ENCODE data around the gene SLC3A2.
A peak's percentile ranks its signal among the peaks of the same experiment; 100 is the strongest.
"Not testable (repeated sequence)": the region's sequence is repeated elsewhere in the genome, so short reads cannot be mapped to it uniquely, and the experiment has no call there.

SLC3A2 gene

DNA sequence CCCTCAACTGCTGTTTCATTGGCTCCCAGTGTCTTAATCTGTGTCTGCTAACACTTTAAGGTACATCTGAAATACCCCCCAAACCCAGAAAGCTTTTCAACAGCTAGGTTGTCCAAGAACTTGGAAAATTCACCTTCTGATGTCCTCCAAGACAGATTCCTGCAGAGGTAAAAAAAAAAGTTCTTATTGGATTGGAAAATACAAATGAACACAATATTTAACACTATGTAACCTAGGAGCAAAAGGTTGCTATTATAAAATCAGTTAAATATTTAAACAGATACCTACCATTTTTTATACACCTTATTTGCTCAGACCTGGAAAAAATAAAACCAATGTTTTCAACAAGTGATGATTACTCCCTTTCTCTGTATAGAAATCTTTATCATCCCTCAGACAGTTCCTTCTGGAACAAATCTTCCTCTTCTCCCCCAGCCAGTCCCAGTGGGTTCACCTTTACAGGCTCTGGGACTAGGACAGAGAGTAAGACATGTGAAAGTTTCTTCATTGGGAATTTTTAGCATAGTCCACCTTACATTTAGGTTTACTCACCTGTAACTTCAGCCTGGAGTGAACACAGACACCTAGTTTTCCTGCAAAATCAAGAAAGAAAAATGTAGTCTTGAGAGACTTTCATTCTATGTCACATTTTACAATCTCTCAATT is 28.0 kb upstream of the SLC3A2 start:
- DNase-seq (ENCODE audit: low spot score), result no peak

DNA sequence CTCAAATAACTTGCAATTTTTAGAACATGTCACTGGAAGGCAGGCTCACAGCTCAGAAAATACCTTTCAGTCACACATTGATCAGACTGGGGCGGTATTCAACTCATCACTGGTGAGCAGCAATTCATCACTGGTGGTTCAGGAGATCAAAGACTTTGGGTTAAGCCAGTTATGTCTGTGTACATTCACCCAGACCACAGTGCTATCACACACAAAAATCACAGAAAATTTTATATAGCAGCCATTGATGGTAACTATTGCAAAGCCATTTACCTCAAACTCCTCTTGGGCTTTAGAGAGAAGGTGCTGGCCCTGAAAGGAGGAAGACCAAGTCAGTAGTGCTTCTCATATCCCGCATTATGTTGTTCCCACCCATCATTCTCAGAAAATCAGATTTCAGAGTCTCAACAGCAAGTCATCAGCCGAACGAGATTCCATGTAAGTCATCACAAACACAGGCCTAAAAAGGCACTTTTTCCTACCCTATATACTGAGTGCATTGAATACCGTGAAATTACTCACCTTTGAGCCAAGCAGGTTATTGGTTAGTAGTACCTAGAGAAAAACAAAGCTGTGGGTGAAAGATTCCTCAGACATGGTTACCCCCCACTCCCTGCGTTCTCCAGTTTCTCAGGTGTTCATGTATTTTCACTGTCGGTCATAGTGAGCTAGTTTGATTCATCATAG is 27.3 kb upstream of the SLC3A2 start:
- DNase-seq (ENCODE audit: low spot score), result no peak

DNA sequence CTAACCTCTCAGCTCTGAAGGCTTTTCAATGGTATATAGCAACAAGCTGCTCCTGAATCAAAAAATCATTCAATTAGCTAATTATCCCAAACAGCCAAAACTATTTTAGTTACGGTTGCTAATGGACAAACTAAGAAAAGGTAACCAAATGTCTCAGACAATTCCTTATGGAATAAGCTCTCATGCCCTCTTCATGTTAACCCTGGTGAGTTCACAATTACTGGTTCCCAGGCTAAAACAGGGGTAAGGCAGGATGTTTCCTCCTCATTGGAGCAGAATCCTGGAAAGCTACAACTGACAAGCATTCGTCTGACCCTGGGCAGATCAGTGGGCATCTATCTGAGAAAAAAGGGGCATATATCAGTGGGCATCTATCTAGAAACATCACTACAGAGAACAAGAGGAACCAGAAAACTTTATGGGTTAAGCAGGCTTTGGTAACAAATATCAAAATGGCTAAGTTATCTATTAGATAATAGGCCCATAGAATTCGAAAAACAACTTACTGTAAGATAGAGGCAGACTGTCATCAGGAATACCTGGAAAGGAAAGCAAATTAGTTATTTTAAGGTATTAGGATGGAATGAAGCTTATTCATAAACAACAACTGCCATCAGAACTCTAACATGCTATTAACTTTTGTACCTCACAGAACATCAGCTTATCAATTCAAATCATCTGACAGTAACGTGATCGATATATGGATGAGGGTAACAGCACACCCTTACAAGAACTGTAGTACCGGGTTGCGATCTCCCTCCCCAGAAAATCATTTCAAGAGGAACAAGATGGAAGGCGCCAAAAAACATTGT is 26.5 kb upstream of the SLC3A2 start:
- DNase-seq (ENCODE audit: low spot score), result no peak

DNA sequence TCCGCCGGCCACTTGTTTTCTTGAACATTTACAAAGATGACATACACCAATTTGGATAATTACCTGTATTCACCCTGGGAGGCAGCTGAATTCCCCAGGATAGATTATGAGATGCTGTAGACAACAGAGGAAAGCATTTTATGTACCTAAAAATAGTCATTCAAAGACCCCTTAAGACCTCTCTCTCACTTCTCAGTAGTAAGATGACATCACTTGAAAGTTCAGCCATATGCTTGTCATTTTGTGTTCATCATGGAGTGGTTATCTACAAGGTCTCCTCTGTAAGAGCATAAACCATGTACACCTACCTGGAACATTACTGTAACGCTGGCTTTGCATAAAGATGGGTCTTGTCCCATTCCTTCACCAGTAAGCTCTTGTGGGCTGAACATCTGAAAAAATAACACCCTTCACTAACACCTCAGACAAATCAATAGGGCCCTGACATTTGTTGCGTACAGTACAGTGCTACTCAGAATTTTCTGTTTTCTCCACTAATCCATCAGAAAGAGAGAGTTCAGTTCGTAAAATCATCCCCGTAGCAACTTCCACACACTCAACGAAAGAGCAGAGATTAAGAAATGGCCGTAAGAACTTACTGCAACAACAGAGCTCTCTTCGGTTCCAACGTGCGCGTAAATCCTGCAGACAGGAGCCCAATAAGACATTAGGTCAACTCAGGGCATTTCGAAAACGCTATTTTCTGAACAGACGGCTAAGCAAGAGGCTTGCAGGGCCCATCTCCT is 25.7 kb upstream of the SLC3A2 start:
- no peak for DNase-seq (ENCODE audit: low spot score)

DNA sequence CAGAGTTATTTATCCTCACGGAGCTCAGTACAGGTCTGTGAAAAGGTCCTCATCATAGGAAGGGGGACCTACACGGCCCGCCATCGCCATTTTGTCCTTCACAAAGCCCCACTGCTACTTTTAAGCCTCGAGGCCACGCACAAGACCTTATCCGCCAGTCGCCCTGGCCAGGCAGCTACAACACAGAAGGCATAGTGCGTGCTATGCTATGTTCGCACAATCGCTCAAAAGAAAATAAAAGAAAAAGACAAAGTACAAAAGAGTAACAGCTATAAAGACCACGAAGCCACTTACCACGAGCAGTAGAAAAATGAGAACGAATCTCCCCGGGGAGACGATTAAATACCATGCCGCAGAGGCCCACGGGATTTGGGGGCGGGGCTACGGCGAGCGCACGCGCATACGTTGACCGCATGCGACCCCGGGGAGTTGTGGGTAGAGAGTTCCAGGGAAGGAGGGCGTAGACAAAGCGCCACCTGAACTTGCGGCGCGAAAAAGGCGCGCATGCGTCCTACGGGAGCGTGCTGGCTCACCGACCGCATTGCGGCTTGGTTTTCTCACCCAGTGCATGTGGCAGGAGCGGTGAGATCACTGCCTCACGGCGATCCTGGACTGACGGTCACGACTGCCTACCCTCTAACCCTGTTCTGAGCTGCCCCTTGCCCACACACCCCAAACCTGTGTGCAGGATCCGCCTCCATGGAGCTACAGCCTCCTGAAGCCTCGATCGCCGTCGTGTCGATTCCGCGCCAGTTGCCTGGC is 24.9 kb upstream of the SLC3A2 start:
- DNase-seq (ENCODE audit: low spot score), result peak; percentile 83

DNA sequence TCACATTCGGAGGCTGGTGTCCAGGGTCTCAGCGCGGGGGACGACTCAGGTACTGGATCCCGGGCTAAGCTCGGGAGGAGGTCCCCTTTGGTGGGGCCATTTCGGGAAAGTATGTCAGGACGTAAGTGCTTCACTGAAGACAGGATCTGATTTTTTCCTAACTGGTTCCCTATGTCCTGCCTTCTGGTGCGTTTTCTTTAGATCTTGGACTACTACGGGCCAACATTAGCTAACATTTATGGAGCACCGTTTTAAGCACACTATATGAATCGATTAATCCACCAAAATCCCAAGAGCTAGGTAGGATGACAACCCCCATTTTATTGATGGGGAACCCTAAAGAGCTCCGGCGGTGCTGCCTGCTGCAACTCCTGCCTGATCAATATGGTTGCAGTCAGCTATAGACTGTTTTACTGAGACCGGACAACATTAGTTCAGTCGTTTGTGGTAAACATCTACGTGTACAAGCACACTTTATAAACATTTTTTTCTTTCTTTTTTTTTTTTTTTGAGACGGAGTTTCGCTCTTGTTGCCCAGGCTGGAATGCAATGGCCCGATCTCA is 24.3 kb upstream of the SLC3A2 start:
- no peak for DNase-seq (ENCODE audit: low spot score)

DNA sequence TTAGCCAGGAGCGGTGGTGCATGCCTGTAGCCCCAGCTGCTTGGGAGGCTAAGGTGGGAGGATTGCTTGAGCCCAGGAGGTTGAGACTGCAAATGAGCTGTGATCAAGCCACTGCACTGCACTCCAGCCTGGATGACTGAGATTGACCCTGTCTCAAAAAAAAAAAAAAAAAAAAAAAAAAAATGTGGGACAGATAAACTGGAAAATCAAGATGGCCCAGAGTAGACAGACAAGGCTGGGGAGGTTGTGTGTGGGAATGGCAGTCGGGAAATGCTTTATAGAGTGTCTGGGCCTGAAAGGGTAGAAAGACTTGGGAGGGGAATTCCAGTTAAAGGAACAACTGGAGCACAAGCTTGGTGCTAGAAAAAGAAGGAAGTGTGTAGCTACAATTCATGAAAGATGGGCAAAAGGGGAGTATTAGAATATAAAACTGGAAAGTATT is 23.1 kb upstream of the SLC3A2 start:
- no peak for DNase-seq (ENCODE audit: low spot score)

DNA sequence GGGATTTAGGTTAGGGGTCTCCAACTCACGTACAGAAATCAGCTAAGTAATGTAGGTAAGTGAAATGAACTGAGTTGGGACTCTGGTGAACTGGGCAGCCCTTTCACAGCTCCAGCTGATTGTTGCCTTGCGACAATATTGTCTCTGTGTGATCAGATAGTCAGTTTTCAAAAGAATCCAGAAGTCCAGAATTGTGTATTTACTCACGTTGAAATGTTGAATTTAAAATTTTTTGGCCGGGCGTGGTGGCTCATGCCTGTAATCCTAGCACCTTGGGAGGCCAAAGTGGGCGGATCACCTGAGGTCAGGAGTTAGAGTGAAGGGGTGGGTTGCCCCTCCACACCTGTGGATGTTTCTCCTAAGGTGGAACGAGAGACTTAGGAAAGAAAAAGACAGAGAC is 22.5 kb upstream of the SLC3A2 start:
- DNase-seq (ENCODE audit: low spot score), result no peak

DNA sequence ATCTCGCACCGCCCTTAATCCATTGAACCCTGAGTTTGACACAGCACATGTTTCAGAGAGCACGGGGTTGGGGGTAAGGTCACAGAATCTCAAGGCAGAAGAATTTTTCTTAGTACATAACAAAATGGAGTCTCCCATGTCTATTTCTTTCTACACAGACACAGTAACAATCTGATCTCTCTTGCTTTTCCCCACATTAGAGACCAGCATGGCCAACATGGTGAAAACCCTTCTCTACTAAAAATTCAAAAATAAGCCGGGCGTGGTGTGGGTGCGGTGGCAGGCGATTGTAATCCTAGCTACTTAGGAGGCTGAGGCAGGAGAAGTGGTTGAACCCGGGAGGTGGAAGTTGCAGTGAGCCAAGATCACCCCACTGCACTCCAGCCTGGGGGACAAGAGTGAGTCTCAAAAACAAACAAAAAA is 21.4 kb upstream of the SLC3A2 start:
- DNase-seq (ENCODE audit: low spot score), result not testable (repeated sequence)

DNA sequence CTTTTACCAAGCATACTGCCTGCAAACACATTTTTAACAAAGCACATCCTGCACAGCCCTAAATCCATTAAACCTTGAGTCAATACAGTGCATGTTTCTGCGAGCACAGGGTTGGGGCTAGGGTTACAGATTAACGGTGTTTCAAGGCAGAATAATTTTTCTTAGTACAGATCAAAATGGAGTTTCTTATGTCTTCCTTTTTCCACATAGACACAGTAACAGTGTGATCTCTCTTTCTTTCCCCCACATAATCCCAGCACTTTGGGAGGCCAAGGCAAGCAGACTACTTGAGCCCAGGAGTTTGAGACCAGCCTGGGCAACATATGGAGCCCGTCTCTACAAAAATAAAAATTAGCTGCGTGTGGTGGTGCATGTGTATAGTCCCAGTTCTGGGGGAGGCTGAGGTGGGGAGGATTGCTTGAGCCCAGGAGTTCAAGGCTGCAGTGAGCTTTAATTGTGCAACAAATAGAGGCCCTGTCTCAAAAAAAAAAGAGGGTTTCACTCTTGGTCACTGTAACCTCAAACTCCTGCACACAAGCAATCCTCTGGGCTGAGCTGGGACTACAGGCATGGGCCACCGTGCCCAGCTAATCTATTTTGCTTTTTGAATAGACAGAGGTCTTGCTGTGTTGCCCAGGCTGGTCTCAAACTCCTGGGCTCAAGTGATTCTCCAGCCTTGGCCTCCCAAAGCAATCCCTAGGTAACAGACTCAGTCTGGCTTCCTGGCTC is 19.7 kb upstream of the SLC3A2 start:
- no peak for DNase-seq (ENCODE audit: low spot score)

DNA sequence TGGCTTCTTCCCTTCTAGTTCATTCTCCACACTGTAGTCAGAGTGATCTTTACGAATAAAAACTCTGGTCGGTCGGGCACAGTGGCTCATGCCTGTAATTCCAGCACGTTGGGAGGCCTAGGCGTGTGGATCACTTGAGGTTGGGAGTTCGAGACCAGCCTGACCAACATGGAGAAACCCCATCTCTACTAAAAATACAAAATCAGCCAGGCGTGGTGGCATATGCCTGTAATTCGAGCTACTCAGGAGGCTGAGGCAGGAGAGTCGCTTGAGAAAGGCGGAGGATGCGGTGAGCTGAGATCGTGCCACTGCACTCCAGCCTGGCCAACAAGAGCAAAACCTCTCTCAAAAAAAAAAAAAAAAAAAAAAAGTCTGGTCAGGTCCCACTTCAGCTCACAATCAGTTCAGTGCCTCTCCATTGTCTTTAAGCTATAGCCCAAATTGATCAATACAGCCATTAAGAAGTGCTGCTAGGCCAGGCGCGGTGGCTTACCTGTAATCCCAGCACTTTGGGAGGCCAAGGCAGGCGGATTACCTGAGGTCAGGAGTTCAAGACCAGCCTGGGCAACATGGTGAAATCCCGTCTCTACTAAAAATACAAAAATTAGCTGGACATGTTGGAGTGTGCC is 19.0 kb upstream of the SLC3A2 start:
- DNase-seq (ENCODE audit: low spot score), result not testable (repeated sequence)

DNA sequence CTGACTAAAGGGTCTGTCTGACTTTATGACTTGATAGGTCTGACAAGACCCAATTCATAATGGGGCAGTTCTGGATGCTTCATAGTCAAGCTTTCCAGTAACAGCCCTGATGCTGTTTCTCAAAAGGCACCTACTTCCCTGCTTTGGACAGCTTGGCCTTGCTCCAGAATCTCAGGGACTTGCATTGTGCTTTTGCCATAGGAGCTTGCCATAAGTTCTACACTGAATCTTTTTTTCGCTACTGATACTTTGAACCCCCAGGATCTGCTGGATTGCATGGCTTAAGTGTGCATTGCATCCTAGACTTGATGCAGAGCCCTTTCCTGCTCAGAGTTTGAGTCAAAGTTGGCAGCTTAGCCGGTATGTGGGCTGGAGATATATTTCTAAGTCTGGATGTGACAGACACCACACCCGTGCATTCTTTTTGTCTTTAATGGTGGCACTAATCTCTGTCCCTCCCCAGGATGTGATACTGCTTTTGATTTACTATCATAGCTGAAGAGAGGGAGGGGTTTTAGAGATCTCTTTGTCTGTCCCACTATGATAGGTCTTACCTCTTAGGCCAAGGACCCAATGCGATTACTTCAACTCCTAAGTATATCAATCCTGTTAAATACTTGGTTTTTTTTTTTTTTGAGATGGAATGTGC is 16.9 kb upstream of the SLC3A2 start:
- no peak for DNase-seq (ENCODE audit: low spot score)

DNA sequence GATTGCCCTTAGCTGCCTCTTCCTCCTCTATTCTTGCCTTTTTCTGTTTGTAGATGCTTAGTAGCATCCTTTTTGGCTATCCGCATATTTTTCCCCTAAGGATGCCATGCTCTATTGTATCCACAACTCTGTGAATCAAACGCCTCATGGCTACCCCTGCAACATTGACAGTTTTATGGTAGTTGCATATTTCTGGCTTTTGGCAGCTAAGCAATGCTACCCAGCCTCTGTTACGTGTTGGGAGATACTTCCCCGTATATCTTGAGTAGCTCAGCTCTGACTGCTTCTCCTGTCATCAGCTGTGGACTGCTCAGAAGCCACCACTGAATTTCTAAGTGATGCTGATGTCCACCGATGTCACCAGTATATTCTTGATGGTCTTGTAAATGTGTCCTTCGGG is 15.1 kb upstream of the SLC3A2 start:
- DNase-seq (ENCODE audit: low spot score), result no peak

DNA sequence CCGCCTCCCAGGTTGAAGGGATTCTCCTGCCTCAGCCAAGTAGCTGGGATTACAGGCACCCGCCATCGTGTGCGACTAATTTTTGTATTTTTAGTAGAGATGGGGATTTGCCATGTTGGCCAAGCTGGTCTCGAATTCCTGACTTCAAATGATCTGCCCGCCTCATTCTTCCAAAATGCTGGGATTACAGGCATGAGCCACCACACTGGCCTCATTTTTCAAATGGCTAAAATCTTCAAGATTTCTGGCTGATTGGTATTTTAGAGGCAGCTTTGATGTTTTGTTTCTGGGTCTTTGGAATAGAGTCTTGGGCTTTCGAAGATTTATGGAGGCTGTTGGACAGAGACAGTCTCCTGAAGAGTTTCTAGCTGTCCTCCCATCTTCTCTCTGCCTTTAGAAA is 5.8 kb upstream of the SLC3A2 start:
- DNase-seq (ENCODE audit: low spot score), result no peak

DNA sequence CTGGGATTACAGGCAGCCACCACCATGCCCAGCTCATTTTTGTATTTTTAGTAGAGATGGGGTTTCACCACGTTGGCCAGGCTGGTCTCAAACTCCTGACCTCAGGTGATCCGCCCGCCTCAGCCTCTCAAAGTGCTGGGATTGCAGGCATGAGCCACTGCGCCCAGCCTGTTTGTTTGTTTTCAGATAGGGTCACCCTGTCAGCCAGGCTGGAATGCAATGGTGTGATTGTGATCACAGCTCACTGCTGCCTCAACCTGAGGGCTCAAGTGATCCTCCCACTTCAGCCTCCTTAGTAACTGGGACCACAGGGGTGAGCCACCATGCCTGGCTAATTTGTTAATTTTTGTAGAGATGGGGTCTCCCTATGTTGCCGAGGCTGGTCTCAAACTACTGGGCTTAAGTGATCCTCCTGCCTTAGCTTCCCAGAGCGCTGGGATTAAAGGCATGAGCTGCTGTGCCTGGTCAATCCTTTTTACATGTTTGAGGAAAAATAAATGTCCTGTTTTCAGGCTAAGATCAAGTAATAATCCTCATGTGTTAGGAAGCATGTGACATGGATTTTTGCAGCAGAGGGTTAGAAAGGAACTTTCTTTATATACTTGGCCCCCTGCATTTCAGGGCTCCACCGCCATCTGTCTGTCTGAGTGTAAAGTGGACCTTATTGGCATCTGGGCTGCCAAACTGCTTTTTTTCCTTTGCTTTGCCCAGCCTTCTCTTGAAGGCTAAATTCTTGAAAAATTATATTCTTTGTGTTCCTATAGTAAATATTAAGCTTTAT is 4.8 kb upstream of the SLC3A2 start:
- DNase-seq (ENCODE audit: low spot score), result no peak

DNA sequence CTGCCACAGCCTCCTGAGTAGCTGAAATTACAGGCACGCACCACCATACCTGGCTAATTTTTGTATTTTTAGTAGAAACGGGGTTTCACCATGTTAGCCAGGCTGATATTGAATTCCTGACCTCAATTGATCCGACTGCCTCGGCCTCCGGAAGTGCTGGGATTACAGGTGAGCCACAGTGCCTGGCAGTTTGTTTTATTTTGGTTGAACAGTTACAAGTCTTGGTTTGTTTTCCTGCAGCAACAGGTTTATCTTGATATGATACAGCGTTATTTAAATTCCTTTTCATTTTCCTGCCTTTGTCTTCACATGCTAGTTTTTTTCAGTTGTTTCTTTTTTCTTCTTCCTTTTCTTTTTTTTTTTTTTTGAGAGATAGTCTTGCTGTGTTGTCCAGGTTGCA is 4.0 kb upstream of the SLC3A2 start:
- DNase-seq (ENCODE audit: low spot score), result no peak

DNA sequence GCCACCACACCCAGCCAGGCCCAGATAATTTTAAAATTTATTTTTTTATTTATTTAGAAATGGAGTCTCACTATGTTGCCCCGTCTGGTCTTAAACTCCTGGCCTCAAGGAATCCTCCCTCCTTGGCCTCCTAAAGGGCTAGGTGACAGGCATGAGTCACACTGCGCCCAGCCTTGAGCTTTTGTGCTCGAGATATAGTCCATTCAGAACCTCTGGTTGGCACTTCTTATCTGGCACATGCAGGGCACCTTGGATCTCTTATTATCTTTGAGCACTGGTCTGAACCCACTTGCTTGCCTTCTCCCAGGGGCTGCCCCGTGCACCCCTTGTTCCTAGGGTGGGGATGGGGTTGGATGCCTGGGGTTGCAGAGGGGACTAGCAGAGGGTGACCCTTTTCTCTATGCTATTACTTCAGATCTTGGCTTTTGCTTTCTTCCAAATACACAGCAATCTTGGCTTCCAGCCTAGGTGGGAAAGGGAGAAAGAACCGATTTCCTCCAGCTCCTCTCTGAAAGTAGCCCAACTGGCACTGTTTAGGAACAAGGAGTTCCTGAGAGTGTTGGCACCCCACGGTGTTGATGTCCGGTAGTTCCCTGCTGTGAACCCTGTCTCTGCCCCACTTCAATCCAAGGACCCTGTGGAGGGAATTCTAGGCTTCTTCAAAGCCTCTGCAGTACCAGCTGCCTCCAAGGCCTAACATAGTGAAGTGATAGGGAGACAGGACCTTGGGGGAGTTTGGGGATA is 1.3 kb upstream of the SLC3A2 start:
- DNase-seq (ENCODE audit: low spot score), result no peak

DNA sequence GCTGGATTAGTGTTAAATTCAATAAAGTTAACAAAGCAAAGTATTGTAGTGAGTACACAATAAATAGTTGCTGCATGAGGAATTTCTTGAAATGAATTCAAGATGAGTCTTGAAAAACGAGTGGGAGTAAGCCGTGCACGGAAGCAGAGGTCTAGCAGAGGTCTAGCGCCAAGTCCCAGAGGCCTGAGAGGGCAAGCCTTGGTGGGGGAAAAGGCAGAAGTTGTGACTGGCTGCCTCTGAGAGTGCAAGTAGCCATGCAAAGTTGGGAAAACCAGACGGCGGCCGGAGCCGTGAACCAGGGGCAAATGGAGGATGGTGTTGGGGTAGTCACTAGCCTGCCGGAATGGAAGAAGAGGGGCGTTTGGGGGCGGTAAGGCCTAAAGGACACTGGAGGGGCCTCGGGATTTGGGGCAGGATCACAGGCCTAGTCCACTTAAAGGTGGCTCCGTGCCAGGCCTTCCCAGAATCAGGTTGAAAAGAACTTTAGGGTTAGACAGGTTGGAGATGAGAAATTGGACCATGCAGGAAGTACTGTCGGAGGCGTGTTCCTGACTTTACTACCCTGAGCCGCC is 379 bp upstream of the SLC3A2 start:
- DNase-seq (ENCODE audit: low spot score), result no peak
